A673 (cell line): Measurements from ENCODE around the gene NACAD. TPM values are rescaled to one million over a fixed set of nuclear protein-coding genes. Genes with fewer than 3 reads are reported as not detected.

Experiments used
- BruUV-seq: library from RNA; stranded (reverse); fragments of 400-500 nt; replicated peaks from 2 replicates; lab custom pipeline; 2021; lab: Mats Ljungman, UMichigan
- CTCF ChIA-PET: fragments of 300-600 bp; sonication (Branson Sonifier 250); formaldehyde crosslinking; loops from one replicate; lab custom pipeline; 2022; ENCODE audit warnings: antibody characterized with exemption; lab: Charles Lee
- POLR2A ChIA-PET: fragments of 300-600 bp; sonication (Branson Sonifier 250); formaldehyde crosslinking; loops from one replicate; lab custom pipeline; 2022; ENCODE audit warnings: antibody characterized with exemption; ENCODE audit not compliant: low non-redundant PET; lab: Charles Lee
- DNase-seq: peaks from one replicate; pipeline ENCODE4 v3.0.0-alpha.2; 2015; ENCODE audit warnings: low spot score
- H3K27ac ChIP-seq: fragments of 200-600 bp; sonication (generic); 2 replicates; pipeline ENCODE4 v1.5.1; 2016; ENCODE audit warnings: mixed run types, low read depth, mild to moderate bottlenecking, mixed read lengths, antibody characterized with exemption, low read length; ENCODE audit not compliant: poor library complexity, severe bottlenecking
- H3K27me3 ChIP-seq: fragments of 200-600 bp; sonication (generic); replicated peaks from 2 replicates; pipeline ENCODE4 v1.6.1; 2017; ENCODE audit warnings: mixed run types, low read depth, mild to moderate bottlenecking, mixed read lengths, antibody characterized with exemption, low read length; ENCODE audit not compliant: insufficient read depth, poor library complexity
- H3K36me3 ChIP-seq: fragments of 200-600 bp; sonication (generic); 2 replicates; pipeline ENCODE4 v1.6.1; 2016; ENCODE audit warnings: mixed run types, mild to moderate bottlenecking, mixed read lengths, antibody characterized with exemption, low read length; ENCODE audit not compliant: insufficient read depth, poor library complexity, severe bottlenecking
- H3K4me1 ChIP-seq: fragments of 200-600 bp; sonication (generic); 2 replicates; pipeline ENCODE4 v1.6.1; 2017; ENCODE audit warnings: mixed run types, mild to moderate bottlenecking, mixed read lengths, antibody characterized with exemption, low read length; ENCODE audit not compliant: insufficient read depth, poor library complexity, severe bottlenecking
- H3K4me3 ChIP-seq: fragments of 200-600 bp; sonication (generic); 2 replicates; pipeline ENCODE4 v1.5.1; 2016; ENCODE audit warnings: low read depth, mixed run types, mild to moderate bottlenecking, mixed read lengths, low read length; ENCODE audit not compliant: poor library complexity, severe bottlenecking
- H3K9me3 ChIP-seq: fragments of 200-600 bp; sonication (generic); 2 replicates; pipeline ENCODE4 v1.6.1; 2016; ENCODE audit warnings: mixed run types, low read depth, mild to moderate bottlenecking, mixed read lengths, antibody characterized with exemption, low read length; ENCODE audit not compliant: poor library complexity, severe bottlenecking
- EZH2 ChIP-seq: fragments of 200-600 bp; sonication (generic); IDR thresholded peaks from 2 replicates; pipeline ENCODE4 v1.6.1; 2017; ENCODE audit warnings: borderline replicate concordance, low read depth, mild to moderate bottlenecking, mixed read lengths, antibody characterized with exemption, low read length; ENCODE audit not compliant: poor library complexity, severe bottlenecking
- intact Hi-C: fragments of 100-400 bp; cut with micrococcal nuclease; formaldehyde crosslinking; loops from one replicate; pipeline ENCODE4 v1.10.0; 2022; ENCODE audit not compliant: unreplicated experiment
- total RNA-seq: library from RNA; stranded (reverse); gene quantifications from 2 replicates; pipeline ENCODE4 v1.2.3, GENCODE V29; 2021
- TF ChIP-seq, protein P1 (sequence below): fragments of 300-800, 200-600 bp; sonication (generic); conservative IDR thresholded peaks from 2 replicates; pipeline ENCODE4 v1.5.1; 2017; ENCODE audit warnings: low read depth, mild to moderate bottlenecking, antibody characterized with exemption, low read length, moderate library complexity, mixed read lengths

The NACAD gene
- total RNA-seq, 1 experiment from 2014 or later: 1.1 TPM

DNA sequence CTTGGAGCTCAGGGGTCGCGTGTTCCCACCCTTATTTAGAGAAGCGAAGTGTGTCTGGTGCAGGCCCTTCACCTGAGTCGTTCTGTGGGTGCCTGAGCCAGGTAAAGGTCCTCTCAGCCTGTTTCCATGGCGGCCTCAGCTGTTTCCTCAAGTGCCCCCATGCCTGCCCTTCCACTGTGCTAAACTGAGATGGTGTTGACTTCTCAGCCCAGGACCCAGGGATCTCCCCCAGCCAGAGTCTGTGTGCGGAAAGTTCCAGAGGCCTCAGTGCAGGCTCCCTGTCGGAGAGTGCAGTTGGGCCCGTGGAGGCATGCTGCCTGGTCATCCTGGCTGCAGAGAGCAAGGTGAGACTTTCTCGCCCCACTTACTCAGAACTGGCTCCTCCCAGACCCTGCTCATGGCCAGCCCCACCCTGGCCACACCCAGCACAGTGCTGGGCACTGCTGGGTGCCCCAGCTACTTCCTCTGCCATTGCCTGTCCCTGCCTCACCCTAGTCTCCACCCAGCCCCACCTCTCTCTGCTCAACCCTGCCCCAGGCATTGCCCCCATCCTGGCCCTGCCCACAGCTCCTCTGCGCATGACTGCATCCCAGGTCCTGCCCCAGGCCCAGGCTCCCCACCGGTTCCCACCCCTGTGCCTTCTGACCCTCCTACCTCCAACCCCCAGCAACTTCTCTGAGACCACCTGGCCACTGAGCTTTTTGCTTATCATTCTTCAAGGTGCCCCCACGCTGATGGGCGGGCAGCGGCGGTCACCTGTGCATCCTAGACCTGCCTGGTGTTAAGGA, 20.3 kb downstream of the NACAD start:
- Histone ChIP-seq H3K27me3 (no peaks in the 10 kb centered on the region), H3K4me3 (no peak overlapping the region), H3K9me3 (no peaks in the 10 kb centered on the region), H3K27ac (no peak overlapping the region), H3K4me1 (no peaks in the 10 kb centered on the region), H3K36me3 (peaks cover 9% of the 10 kb centered on the region)
- no peak for DNase-seq
- CTCF ChIA-PET: no interaction called here
- no TSS peak for BruUV-seq
- intact Hi-C loops: no loop called here
- TF ChIP-seq EZH2: no peak
- TF ChIP-seq, protein P1, sequence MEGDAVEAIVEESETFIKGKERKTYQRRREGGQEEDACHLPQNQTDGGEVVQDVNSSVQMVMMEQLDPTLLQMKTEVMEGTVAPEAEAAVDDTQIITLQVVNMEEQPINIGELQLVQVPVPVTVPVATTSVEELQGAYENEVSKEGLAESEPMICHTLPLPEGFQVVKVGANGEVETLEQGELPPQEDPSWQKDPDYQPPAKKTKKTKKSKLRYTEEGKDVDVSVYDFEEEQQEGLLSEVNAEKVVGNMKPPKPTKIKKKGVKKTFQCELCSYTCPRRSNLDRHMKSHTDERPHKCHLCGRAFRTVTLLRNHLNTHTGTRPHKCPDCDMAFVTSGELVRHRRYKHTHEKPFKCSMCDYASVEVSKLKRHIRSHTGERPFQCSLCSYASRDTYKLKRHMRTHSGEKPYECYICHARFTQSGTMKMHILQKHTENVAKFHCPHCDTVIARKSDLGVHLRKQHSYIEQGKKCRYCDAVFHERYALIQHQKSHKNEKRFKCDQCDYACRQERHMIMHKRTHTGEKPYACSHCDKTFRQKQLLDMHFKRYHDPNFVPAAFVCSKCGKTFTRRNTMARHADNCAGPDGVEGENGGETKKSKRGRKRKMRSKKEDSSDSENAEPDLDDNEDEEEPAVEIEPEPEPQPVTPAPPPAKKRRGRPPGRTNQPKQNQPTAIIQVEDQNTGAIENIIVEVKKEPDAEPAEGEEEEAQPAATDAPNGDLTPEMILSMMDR: no peak
- POLR2A ChIA-PET: no interaction called here

DNA sequence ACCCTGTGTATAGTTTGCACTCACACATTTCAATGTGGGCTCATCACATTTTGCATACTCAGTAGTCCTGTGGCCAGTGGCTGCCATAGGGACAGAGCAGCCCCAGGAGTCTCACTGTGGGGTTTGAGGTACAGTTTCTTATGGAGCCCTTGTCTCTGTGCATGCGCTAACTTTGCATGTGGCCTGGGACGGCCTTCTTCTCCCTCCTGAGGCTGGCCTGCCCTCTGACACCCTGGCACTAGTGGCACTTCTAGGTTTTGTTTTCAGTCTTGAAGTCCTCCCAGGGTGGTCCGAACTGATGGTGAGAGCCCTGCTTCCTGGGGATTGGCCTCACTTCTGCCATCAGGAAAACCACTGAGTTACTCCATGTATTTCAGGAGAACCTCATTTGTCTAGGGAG, 21.2 kb downstream of the NACAD start:
- ChIA-PET CTCF (no interaction called here), POLR2A (no interaction called here)
- intact Hi-C loops: no loop called here
- peaks cover 9% of the 10 kb centered on the region for H3K36me3 ChIP-seq
- no TSS peak for BruUV-seq
- H3K9me3 ChIP-seq: no peaks in the 10 kb centered on the region
- no peak overlapping the region for H3K27ac ChIP-seq
- no peak overlapping the region for H3K4me3 ChIP-seq
- no peaks in the 10 kb centered on the region for H3K27me3 ChIP-seq
- DNase-seq: no peak
- TF ChIP-seq, protein P1: no peak
- TF ChIP-seq EZH2: no peak
- no peaks in the 10 kb centered on the region for H3K4me1 ChIP-seq

DNA sequence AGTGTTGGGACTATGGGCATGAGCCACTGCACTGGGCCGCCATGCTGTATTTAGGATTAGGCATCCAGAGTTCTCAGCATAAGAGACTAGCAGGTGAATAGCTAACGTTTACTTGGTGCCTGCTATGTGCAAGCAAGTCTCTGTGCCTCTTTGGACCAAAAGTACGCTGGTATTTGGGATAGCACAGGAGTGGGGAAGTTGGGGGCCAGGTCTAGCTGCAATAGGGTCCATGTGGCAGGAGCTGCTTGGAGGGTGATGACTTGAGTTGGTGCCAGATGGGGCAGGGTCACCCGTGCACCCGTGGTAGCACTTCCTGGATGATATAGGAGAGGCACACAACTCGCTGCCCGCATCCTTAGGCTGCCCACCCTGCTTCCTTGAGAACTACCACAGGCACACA, 22.4 kb downstream of the NACAD start:
- Histone ChIP-seq H3K9me3 (no peaks in the 10 kb centered on the region), H3K27ac (no peak overlapping the region), H3K4me3 (no peak overlapping the region), H3K27me3 (no peaks in the 10 kb centered on the region), H3K36me3 (peaks cover 9% of the 10 kb centered on the region), H3K4me1 (no peaks in the 10 kb centered on the region)
- no peak for DNase-seq
- TF ChIP-seq, protein P1: no peak
- no peak for TF ChIP-seq EZH2
- intact Hi-C loops: no loop called here
- ChIA-PET POLR2A (no interaction called here), CTCF (no interaction called here)
- no TSS peak for BruUV-seq
